Nephron (organoid): ENCODE measurements around the gene PRDM7.

Experiments
- H3K27ac Mint-ChIP-seq, 3 experiments: 2 replicates each; pipeline ENCODE4 v1.8.0; 2020; ENCODE audit warnings: mixed read lengths in 3 of 3, mild to moderate bottlenecking in 2 of 3, moderate library complexity in 1 of 3
- H3K27me3 Mint-ChIP-seq: 2 replicates; pipeline ENCODE4 v1.8.0; 2021; ENCODE audit warnings: low read depth, mild to moderate bottlenecking, moderate library complexity, mixed read lengths
- H3K36me3 Mint-ChIP-seq: 2 replicates; pipeline ENCODE4 v1.8.0; 2020; ENCODE audit warnings: low read depth, mixed read lengths
- H3K4me1 Mint-ChIP-seq: 2 replicates; pipeline ENCODE4 v1.8.0; 2020; ENCODE audit warnings: mixed read lengths
- H3K4me3 Mint-ChIP-seq, 3 experiments: 2 replicates each; pipeline ENCODE4 v1.8.0; 2020; ENCODE audit warnings: mild to moderate bottlenecking in 3 of 3, mixed read lengths in 3 of 3, moderate library complexity in 2 of 3
- H3K9me3 Mint-ChIP-seq: 2 replicates; pipeline ENCODE4 v1.8.0; 2020; ENCODE audit warnings: mixed read lengths
- TF ChIP-seq, protein P1 (sequence below), 3 experiments: fragments of 200-600 bp; sonication (generic); IDR thresholded peaks; one replicate each; pipeline ENCODE4 v1.5.0; 2021; ENCODE audit warnings: antibody characterized with exemption in 3 of 3; ENCODE audit not compliant: unreplicated experiment in 3 of 3

The PRDM7 gene

GRCh38 chr16:90042946-90043514 is 34.1 kb downstream of the PRDM7 start:
- H3K9me3 Mint-ChIP-seq, result no peaks in the 10 kb centered on the region
- TF ChIP-seq, protein P1, sequence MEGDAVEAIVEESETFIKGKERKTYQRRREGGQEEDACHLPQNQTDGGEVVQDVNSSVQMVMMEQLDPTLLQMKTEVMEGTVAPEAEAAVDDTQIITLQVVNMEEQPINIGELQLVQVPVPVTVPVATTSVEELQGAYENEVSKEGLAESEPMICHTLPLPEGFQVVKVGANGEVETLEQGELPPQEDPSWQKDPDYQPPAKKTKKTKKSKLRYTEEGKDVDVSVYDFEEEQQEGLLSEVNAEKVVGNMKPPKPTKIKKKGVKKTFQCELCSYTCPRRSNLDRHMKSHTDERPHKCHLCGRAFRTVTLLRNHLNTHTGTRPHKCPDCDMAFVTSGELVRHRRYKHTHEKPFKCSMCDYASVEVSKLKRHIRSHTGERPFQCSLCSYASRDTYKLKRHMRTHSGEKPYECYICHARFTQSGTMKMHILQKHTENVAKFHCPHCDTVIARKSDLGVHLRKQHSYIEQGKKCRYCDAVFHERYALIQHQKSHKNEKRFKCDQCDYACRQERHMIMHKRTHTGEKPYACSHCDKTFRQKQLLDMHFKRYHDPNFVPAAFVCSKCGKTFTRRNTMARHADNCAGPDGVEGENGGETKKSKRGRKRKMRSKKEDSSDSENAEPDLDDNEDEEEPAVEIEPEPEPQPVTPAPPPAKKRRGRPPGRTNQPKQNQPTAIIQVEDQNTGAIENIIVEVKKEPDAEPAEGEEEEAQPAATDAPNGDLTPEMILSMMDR (IDR thresholded peaks at IDR 0.05; ENCODE audit: unreplicated experiment in 3 of 3), result no peak
- H3K4me3 Mint-ChIP-seq, result no peak overlapping the region
- H3K4me1 Mint-ChIP-seq, result peaks cover 12% of the 10 kb centered on the region
- no peak overlapping the region for H3K27ac Mint-ChIP-seq
- H3K27me3 Mint-ChIP-seq, result peaks cover 4% of the 10 kb centered on the region
- no peaks in the 10 kb centered on the region for H3K36me3 Mint-ChIP-seq

DNA sequence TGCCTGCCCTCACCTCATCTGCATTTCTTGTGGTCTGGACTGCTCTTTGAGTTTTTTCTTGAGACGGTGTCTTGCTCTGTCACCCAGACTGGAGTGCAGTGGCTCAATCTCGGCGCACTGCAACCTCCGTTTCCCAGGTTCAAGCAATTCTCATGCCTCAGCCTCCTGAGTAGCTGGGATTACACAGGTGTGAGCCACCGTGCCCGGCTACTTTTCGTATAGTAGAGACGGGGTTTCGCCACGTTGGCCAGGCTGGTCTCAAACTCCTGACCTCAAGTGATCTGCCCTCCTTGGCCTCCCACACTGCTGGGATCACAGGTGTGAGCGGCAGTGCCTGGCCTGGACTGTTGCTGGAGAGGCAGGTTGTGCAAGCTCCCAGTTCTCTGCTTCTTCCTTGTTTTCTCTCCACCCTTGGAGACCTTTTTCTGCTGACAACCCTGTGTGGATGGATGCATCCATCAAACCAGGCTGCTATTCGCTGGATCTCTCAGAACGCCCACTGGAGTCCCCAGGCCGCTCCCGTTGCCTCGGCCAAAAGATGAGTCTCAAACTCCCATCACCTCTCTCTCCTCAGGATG is 35.1 kb downstream of the PRDM7 start:
- TF ChIP-seq, protein P1 (IDR thresholded peaks at IDR 0.05; ENCODE audit: unreplicated experiment in 3 of 3), result no peak
- H3K9me3 Mint-ChIP-seq, result no peaks in the 10 kb centered on the region
- H3K4me1 Mint-ChIP-seq, result peaks cover 12% of the 10 kb centered on the region
- H3K4me3 Mint-ChIP-seq, result no peak overlapping the region
- H3K27ac Mint-ChIP-seq, result no peak overlapping the region
- H3K36me3 Mint-ChIP-seq, result peaks cover 2% of the 10 kb centered on the region
- H3K27me3 Mint-ChIP-seq, result peaks cover 3% of the 10 kb centered on the region

DNA sequence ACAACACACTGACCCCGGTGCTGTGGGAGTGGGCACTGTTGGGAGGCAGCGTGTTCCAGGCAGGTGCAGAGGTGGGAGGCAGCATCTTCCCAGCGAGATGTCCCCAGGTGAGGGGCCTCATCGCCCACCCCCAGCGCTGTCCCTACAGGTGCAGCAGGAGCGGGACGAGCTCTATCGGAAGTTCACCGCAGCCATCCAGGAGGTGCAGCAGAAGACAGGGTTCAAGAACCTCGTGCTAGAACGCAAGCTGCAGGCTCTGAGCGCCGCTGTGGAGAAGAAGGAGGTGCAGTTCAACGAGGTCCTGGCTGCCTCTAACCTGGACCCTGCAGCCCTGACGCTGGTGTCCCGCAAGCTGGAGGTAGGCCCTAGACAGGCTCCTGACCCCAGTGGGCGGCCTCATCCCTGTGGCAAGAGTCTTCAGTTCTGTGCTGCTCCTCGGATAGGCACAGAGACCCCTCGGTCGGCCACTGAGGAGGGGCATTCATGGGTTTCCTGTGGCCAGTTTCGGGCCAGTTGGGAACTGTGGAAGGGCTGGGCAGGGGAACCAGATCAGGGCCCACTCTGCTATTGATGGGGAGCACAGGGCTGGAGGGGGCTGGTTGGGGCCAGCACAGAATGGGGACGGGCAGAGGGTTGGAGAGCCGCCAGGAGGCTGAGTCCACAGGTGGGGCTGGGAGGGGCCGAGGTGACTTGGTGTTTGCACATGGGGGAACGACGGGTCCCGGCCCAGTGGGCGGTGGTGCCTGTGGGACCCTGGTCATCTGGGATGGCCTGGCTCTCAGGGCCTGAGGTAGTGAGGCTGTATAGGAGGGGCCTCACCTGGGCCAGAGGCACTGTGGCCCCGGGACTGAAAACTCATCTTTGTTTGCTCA is 36.7 kb downstream of the PRDM7 start:
- H3K27me3 Mint-ChIP-seq, result peaks cover 4% of the 10 kb centered on the region
- peaks cover 7% of the 10 kb centered on the region for H3K36me3 Mint-ChIP-seq
- H3K27ac Mint-ChIP-seq, result no peak overlapping the region
- no peaks in the 10 kb centered on the region for H3K9me3 Mint-ChIP-seq
- H3K4me1 Mint-ChIP-seq, result peaks cover 13% of the 10 kb centered on the region
- no peak overlapping the region for H3K4me3 Mint-ChIP-seq
- TF ChIP-seq, protein P1 (IDR thresholded peaks at IDR 0.05; ENCODE audit: unreplicated experiment in 3 of 3), result no peak

- H3K27me3 Mint-ChIP-seq, result peaks cover 26% of the 10 kb centered on the region
- no peaks in the 10 kb centered on the region for H3K9me3 Mint-ChIP-seq
- H3K4me1 Mint-ChIP-seq, result peaks cover 17% of the 10 kb centered on the region
- H3K36me3 Mint-ChIP-seq, result peaks cover 11% of the 10 kb centered on the region
- no peak overlapping the region for H3K27ac Mint-ChIP-seq
- TF ChIP-seq, protein P1 (IDR thresholded peaks at IDR 0.05; ENCODE audit: unreplicated experiment in 3 of 3), result no peak
- H3K4me3 Mint-ChIP-seq, result no peak overlapping the region
These were observed 39.9 kb downstream of the PRDM7 start for GRCh38 chr16:90037276-90037675.

GRCh38 chr16:90035902-90036301 is 41.2 kb downstream of the PRDM7 start:
- Mint-ChIP-seq H3K4me3 (no peak overlapping the region), H3K9me3 (no peaks in the 10 kb centered on the region), H3K36me3 (peaks cover 19% of the 10 kb centered on the region), H3K27ac (no peak overlapping the region), H3K27me3 (peaks cover 34% of the 10 kb centered on the region), H3K4me1 (peaks cover 17% of the 10 kb centered on the region)
- TF ChIP-seq, protein P1 (IDR thresholded peaks at IDR 0.05; ENCODE audit: unreplicated experiment in 3 of 3), result no peak
